NCI-H2196 (cell line): ENCODE data around the gene SYF2.
"Not testable (repeated sequence)": the region's sequence is repeated elsewhere in the genome, so short reads cannot be mapped to it uniquely, and the experiment has no call there.

Source experiments
- DNase-seq: peaks from one replicate; lab custom pipeline; 2025; ENCODE audit not compliant: unreplicated experiment; lab: John Stamatoyannopoulos, UW

The SYF2 gene

GRCh38 chr1:25246600-25247023, 14.3 kb upstream of the SYF2 start:
- no peak for DNase-seq

GRCh38 chr1:25245809-25246599, 13.7 kb upstream of the SYF2 start:
- DNase-seq = no peak

GRCh38 chr1:25245393-25245792, 13.1 kb upstream of the SYF2 start:
- DNase-seq = no peak

- no peak for DNase-seq
These were observed 11.6 kb upstream of the SYF2 start for GRCh38 chr1:25243907-25244306.

GRCh38 chr1:25239681-25240541, 7.6 kb upstream of the SYF2 start:
- peak; percentile 99 for DNase-seq

- DNase-seq = no peak
These were observed 5.7 kb upstream of the SYF2 start for GRCh38 chr1:25238046-25238445.

GRCh38 chr1:25236261-25236660, 4.0 kb upstream of the SYF2 start:
- DNase-seq = not testable (repeated sequence)

- DNase-seq = not testable (repeated sequence)
These were observed 3.1 kb upstream of the SYF2 start for GRCh38 chr1:25235411-25235810.

GRCh38 chr1:25232866-25233784, 823 bp upstream of the SYF2 start:
- peak; percentile 87 for DNase-seq

GRCh38 chr1:25223471-25223870, 8.8 kb downstream of the SYF2 start:
- DNase-seq = no peak

- no peak for DNase-seq
These were observed 9.7 kb downstream of the SYF2 start for GRCh38 chr1:25222606-25223005.

GRCh38 chr1:25220666-25221065, 11.6 kb downstream of the SYF2 start:
- no peak for DNase-seq

GRCh38 chr1:25219661-25220251, 12.5 kb downstream of the SYF2 start:
- DNase-seq = no peak

GRCh38 chr1:25217598-25218232, 14.6 kb downstream of the SYF2 start:
- DNase-seq = no peak

- DNase-seq = no peak
These were observed 15.3 kb downstream of the SYF2 start for GRCh38 chr1:25217015-25217414.

GRCh38 chr1:25216123-25216522, 16.2 kb downstream of the SYF2 start:
- no peak for DNase-seq

- no peak for DNase-seq
These were observed 19.6 kb downstream of the SYF2 start for GRCh38 chr1:25212725-25213124.

GRCh38 chr1:25210728-25211127, 21.6 kb downstream of the SYF2 start:
- no peak for DNase-seq

- no peak for DNase-seq
These were observed 22.8 kb downstream of the SYF2 start for GRCh38 chr1:25209516-25209915.

- DNase-seq = no peak
These were observed 23.6 kb downstream of the SYF2 start for GRCh38 chr1:25208561-25209222.
